Kidney epithelial cell (primary cell): ENCODE measurements around the gene STK10. TPM values are rescaled to one million over a fixed set of nuclear protein-coding genes. Genes with fewer than 3 reads are reported as not detected.

Experiments
- DNase-seq: peaks from one replicate; pipeline ENCODE4 v3.0.0-alpha.2; 2010; ENCODE audit warnings: low read depth
- H3K27me3 ChIP-seq: 2 replicates; pipeline ENCODE4 v1.6.0; 2011; ENCODE audit warnings: low read length; ENCODE audit not compliant: control insufficient read depth, insufficient read depth
- H3K36me3 ChIP-seq: 2 replicates; pipeline ENCODE4 v1.5.1; 2011; ENCODE audit warnings: low read length; ENCODE audit not compliant: control insufficient read depth, insufficient read depth
- H3K4me3 ChIP-seq: 2 replicates; pipeline ENCODE4 v1.5.1; 2011; ENCODE audit warnings: low read depth, mild to moderate bottlenecking, control low read depth, low read length
- CTCF ChIP-seq: IDR thresholded peaks from 2 replicates; pipeline ENCODE4 v1.5.1; 2011; ENCODE audit warnings: mild to moderate bottlenecking, moderate library complexity, low read length, control low read depth, inconsistent platforms; ENCODE audit not compliant: insufficient read depth, poor library complexity, severe bottlenecking
- total RNA-seq: library from RNA; depleted of rRNA; stranded (reverse); fragments of >200 nt; gene quantifications from 2 replicates; pipeline ENCODE4 v1.2.3, GENCODE V29; 2015

The STK10 gene
- total RNA-seq, 1 donor from 2014 or later, result 24.7 TPM

- DNase-seq, result no peak
- Histone ChIP-seq H3K27me3 (no peaks in the 10 kb centered on the region), H3K36me3 (no peaks in the 10 kb centered on the region), H3K4me3 (no peak overlapping the region)
- TF ChIP-seq CTCF, result no peak
Observed at GRCh38 chr5:172101547-172102217, 86.3 kb downstream of the STK10 start.

GRCh38 chr5:172098883-172099282, 89.1 kb downstream of the STK10 start:
- Histone ChIP-seq H3K36me3 (no peaks in the 10 kb centered on the region), H3K4me3 (no peak overlapping the region), H3K27me3 (no peaks in the 10 kb centered on the region)
- TF ChIP-seq CTCF, result no peak
- no peak for DNase-seq

- Histone ChIP-seq H3K27me3 (no peaks in the 10 kb centered on the region), H3K4me3 (no peak overlapping the region), H3K36me3 (no peaks in the 10 kb centered on the region)
- DNase-seq, result no peak
- TF ChIP-seq CTCF, result no peak
Observed at GRCh38 chr5:172098046-172098445, 90.0 kb downstream of the STK10 start.

- H3K36me3 ChIP-seq, result no peaks in the 10 kb centered on the region
- DNase-seq, result no peak
- no peak for TF ChIP-seq CTCF
- H3K4me3 ChIP-seq, result no peak overlapping the region
- no peaks in the 10 kb centered on the region for H3K27me3 ChIP-seq
Observed at GRCh38 chr5:172097356-172097755, 90.7 kb downstream of the STK10 start.

- no peaks in the 10 kb centered on the region for H3K27me3 ChIP-seq
- no peaks in the 10 kb centered on the region for H3K36me3 ChIP-seq
- no peak overlapping the region for H3K4me3 ChIP-seq
- TF ChIP-seq CTCF, result no peak
- no peak for DNase-seq
Observed at GRCh38 chr5:172096207-172096940, 91.7 kb downstream of the STK10 start.
